ENCODE measurements around the gene LYSMD2.

The LYSMD2 gene

DNA sequence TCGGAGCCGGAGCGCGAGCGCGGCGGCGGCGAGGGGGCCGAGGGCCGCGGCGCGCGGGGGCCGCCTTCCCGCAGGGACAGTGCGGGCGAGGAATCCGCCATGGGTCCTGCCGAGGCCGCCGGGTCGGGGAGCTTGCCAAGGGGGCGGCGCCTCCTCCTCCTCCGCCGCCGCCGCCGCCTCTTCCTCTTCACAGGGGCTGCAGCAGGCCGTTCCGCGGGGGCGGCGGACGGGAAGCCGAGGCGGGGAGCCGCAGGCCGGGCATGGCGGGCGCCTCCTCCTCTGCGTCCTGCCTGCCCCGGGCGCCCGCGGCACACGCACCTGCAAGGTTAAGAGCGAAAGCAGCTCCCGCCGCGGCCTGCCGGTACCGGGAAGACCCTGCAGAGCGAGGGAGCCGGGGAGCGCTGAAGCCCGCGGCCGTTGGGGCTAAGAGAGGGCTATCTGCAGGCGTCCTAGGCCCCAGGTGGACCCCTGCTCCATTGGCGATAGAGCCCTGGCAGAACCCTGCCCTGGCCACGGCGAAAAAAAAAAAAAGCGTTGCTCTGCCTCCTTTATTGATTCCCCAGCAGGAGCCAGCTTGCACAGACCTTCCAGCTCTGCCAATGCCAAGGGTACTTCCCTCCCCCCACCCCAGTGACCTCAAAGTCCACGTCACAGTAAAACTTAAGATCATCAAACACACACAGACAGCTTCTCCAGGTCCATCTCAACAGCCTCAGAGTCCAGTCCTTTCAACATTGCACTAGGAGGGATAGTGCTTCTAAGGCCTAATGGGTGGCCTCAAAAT is at the start of gene LYSMD2:
TSS of gene LYSMD2 (minus strand) at position 134 of the 784 bp plus-strand sequence. CDS start at position 101, 33 bp downstream.
- DNase-seq: peak; percentile 53

- peak; percentile 79 for DNase-seq
These were observed 49.7 kb upstream of the LYSMD2 start for GRCh38 chr15:51787130-51787529.

GRCh38 chr15:51783967-51784366 is 46.5 kb upstream of the LYSMD2 start:
- DNase-seq: no peak

GRCh38 chr15:51782357-51782896 is 45.0 kb upstream of the LYSMD2 start:
- peak; percentile 41 for DNase-seq

DNA sequence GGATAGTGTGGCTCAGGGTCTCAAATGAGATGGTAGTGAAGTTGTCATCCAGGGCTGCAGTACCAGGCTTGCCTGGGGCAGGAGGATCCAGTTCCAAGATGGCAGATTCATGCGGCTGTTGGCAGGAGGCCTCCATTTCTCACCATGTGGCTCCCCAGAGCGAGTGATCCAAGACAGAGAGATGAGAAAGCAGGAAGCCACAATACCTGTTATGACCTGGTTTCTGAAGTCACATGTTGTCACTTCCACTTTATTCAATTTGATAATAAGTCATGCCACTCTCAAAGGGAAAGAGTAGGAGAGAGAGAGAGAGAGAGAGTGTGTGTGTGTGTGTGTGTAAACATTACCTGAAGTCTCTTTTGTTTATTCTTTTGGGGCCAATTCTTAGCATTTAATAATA is 44.1 kb upstream of the LYSMD2 start:
- no peak for DNase-seq

GRCh38 chr15:51780636-51781035 is 43.2 kb upstream of the LYSMD2 start:
- DNase-seq: peak; percentile 51

DNA sequence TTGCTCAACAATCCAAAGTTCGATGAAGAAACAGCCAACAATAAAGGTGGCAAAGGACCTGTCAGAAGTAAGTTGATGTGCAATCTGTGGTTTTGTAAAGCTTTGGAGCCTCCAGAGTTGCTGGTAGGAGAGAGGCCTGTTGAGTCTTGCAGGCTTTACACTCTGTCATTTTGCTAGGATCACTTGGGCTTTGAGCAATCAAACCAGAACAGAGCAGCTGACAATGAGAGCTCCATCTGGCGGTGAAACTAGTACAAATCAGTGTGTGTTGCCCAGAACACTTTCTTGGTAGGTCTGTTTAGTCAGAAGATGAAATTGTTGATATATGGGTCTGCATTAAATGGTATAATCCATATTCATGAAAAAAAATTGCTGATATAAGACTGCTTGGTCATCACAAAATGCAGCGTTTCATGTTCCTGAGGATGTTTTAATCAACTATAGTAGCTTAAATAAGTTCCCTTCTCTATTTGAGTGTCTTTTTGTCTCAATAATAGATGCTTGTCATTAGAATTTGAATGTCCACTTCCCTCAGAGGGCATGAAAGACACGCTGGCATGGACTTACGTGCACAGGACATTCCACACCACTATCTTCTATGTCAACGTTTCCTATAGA is 39.6 kb upstream of the LYSMD2 start:
- peak; percentile 70 for DNase-seq

DNA sequence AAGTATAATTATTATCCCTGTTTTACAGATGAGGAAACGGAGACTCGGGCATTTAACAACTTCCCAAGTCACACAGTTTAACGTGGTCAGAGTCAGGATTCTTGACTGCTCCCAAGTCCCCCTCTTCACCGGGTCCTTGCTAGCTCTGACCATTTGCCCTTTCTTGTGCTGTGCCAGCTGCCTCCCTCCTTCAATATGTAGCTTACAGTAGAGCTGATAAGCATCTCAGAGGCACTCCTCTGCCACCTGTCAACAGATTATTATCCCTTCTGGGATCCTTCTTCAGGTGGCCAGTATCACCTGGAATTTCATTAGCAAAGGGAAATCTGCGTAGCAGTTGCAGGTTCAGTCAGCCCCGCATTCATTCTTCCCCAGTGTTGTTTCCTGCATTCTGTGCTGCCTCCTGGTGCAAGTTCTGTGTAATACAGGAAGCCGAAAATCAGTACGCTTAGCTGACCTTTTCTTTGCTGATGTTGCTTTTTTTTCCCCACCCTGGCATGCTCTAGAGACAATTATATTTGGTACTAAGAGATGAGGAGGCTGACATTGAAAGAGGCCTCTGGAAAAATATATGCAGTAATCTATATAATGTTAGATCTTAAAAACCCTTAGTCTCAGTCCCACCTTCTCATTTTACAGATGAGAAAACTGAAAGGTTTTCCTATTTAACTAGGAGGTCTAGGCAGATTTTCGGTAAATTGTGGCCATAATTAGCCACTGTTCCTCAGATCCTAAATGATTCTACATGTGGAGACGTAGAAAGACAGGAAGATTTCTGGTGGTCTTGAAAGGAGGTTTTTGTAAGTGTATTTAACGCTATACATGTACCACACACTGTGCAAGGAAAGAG is 38.7 kb upstream of the LYSMD2 start:
- DNase-seq: peak; percentile 47

DNA sequence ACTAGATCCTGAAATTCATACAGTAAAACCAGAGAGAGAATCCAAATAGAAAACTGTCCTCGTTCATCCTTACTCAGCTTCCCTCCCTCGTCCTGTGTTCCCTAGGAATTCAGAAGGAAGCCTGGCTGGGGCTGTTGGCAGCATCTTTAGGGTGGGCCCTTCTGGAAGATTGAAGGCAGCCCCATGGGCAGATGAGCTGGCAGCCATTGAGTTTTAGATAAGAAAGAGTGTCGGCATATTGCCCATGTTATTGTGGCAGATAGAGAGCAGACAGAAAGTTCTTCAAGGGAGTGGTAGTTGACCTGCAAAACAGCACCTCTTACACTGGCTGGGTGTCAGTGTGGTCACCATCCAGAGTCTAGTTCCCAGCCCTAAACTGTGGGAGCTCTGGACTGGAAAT is 37.5 kb upstream of the LYSMD2 start:
- DNase-seq: no peak

DNA sequence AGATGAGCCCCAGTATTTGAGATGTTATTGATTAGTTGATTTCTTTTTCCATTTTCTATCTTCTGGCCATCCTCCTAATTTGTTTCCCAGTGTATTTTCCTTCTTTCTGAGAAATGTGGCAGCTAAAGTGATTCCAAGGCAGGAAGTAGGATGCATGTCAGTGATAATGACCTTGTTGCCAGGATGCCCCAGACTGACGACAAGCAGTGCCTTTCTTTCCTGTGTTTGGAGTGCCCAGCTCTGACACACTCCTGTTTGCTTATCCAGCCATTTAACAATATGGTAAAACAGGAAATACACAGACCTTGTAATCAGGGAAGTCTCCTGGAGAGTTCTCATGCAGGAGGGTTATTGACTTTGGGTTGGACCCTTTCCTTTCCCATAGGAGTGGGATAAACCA is 34.3 kb upstream of the LYSMD2 start:
- DNase-seq: no peak

- no peak for DNase-seq
These were observed 33.4 kb upstream of the LYSMD2 start for GRCh38 chr15:51770902-51771301.

GRCh38 chr15:51768018-51768417 is 30.6 kb upstream of the LYSMD2 start:
- DNase-seq: no peak

DNA sequence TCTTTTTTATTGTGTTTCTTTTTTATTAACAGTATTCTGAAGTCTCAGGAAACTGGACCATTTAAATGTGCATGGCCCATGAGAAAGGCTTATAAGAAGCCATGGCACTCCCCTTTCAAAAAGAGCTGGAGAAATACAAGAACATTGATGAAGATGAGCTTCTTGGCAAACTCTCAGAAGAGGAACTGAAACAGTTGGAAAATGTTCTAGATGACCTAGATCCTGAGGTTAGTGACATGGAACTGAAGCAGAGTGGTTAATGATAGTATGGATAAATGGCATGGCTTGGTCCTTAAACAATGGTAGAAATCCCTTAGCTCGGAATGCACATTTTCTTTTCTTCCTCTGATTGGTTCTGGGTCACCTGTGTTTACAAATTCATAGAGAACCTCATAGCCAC is 28.9 kb upstream of the LYSMD2 start:
- no peak for DNase-seq

GRCh38 chr15:51765751-51766150 is 28.3 kb upstream of the LYSMD2 start:
- DNase-seq: no peak

DNA sequence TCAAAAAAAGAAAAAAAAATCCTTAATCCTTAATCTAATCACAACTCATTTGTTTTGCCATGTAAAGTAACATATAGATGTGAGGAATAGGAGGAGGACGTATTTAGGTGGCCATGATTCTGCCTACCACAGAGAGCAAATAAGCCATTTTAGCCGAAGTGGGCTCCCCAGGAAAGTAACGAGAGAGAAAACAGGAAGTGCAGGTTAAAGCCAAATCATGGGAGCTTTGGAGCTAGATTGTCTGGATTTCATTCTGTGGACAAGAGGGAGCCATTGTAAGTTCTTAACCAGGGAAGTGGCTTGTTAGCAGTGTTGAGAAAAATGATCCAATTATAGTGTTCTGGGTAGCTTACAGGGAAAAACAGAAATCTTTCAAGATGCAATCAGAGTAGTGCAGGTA is 23.4 kb upstream of the LYSMD2 start:
- no peak for DNase-seq

GRCh38 chr15:51759557-51760070 is 22.2 kb upstream of the LYSMD2 start:
- peak; percentile 94 for DNase-seq

GRCh38 chr15:51758645-51759044 is 21.2 kb upstream of the LYSMD2 start:
- peak; percentile 95 for DNase-seq

- no peak for DNase-seq
These were observed 20.0 kb upstream of the LYSMD2 start for GRCh38 chr15:51757450-51757849.

DNA sequence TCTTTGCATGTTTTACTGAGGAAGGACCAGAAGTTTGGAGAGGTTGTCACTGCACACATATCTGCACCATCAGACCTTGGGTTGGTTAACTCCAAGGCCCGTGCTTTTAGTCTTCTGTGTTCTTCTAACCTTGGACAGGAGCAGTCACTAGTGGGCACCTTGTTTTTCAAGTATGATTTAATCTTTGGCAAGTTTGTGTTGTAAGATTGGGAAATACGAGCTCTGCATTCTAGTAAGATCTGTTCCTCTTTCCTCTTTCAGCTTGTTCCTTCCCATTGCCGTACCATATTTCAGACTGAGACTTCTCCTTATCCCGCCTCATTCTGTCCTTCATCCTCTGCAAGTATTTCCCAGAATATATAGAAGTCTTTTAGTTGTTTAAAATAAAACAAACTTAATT is 19.0 kb upstream of the LYSMD2 start:
- DNase-seq: no peak

DNA sequence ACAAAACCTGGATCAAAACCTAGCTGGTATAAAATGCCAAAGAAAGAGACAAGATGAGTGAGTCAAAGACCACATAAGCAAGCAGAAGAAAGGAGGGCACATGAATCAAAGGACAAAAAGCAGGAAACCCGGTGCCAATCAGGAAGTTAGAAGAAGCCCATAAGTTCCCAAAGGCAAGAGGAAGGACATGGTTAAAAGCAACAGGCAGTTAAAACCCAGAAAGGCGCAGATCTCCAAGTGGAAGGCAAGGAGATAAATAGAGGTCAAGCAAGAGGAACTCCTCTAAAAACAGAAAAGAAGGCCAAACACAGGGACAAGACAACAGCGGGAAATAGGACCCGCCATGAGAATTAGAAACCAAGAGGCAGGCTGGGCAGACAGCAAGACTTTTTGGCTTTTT is 18.3 kb upstream of the LYSMD2 start:
- no peak for DNase-seq

GRCh38 chr15:51754267-51754666 is 16.8 kb upstream of the LYSMD2 start:
- DNase-seq: no peak

- no peak for DNase-seq
These were observed 15.4 kb upstream of the LYSMD2 start for GRCh38 chr15:51752888-51753287.
